K562 (cell line): Measurements from ENCODE around the gene C2orf81. TPM values are rescaled to one million over a fixed set of nuclear protein-coding genes. Genes with fewer than 3 reads are reported as not detected.

ENCODE experiments used
- E2F4 ChIP-seq: sonication (generic); formaldehyde crosslinking; IDR thresholded peaks from 2 replicates; pipeline ENCODE4 v1.8.0; 2022; ENCODE audit warnings: mild to moderate bottlenecking, low read depth, missing genetic modification reagents
- E2F8 ChIP-seq: fragments of 450-650 bp; IDR thresholded peaks from 2 replicates; pipeline ENCODE4 v1.7.1; 2018; ENCODE audit warnings: mild to moderate bottlenecking, low read depth; ENCODE audit not compliant: partially characterized antibody
- GATA2 ChIP-seq: sonication (generic); formaldehyde crosslinking; IDR thresholded peaks from 2 replicates; pipeline ENCODE4 v1.4.0; 2020; ENCODE audit warnings: mild to moderate bottlenecking, missing genetic modification reagents
- GTF2A2 ChIP-seq: IDR thresholded peaks from 2 replicates; pipeline ENCODE4 v1.6.1; 2016; ENCODE audit warnings: mild to moderate bottlenecking, missing genetic modification characterization, missing compliant biosample characterization
- HDAC6 ChIP-seq: IDR thresholded peaks from 2 replicates; pipeline ENCODE4 v1.6.1; 2012; ENCODE audit warnings: low read depth, mild to moderate bottlenecking, control low read depth, inconsistent platforms, low read length, moderate library complexity
- HDGF ChIP-seq: fragments of 450-650 bp; IDR thresholded peaks from 2 replicates; pipeline ENCODE4 v1.6.1; 2016
- PATZ1 ChIP-seq: fragments of 250-450 bp; sonication (Bioruptor Pico); IDR thresholded peaks from 2 replicates; pipeline ENCODE4 v1.5.0; 2020; ENCODE audit warnings: mild to moderate bottlenecking, borderline replicate concordance
- POLR2H ChIP-seq: IDR thresholded peaks from 2 replicates; pipeline ENCODE4 v1.6.1; 2016; ENCODE audit warnings: missing genetic modification characterization, low read depth, mild to moderate bottlenecking, control low read depth, missing compliant biosample characterization, moderate library complexity
- SFPQ ChIP-seq: fragments of 200-400 bp; formaldehyde crosslinking; IDR thresholded peaks from 2 replicates; pipeline ENCODE4 v1.6.1; 2017; ENCODE audit warnings: mild to moderate bottlenecking, low read depth, low read length, moderate library complexity
- SRSF1 ChIP-seq: fragments of 200-400 bp; formaldehyde crosslinking; IDR thresholded peaks from 2 replicates; pipeline ENCODE4 v1.6.1; 2017; ENCODE audit warnings: mild to moderate bottlenecking, low read depth, low read length, moderate library complexity
- ZBED1 ChIP-seq: IDR thresholded peaks from 2 replicates; pipeline ENCODE4 v1.6.1; 2014
- ZNF280B ChIP-seq: fragments of 250-450 bp; sonication (Bioruptor Pico); IDR thresholded peaks from 2 replicates; pipeline ENCODE4 v1.5.1; 2021; ENCODE audit warnings: mild to moderate bottlenecking
- ZNF449 ChIP-seq: fragments of 250-450 bp; sonication (Bioruptor Pico); IDR thresholded peaks from 2 replicates; pipeline ENCODE4 v1.8.0; 2022; ENCODE audit warnings: moderate library complexity, mild to moderate bottlenecking, inconsistent platforms
- ZNF589 ChIP-seq: fragments of 200-800 bp; sonication (Bioruptor generic); IDR thresholded peaks from 2 replicates; pipeline ENCODE4 v1.6.1; 2016; ENCODE audit warnings: low read depth, missing genetic modification characterization, missing compliant biosample characterization
- polyA plus RNA-seq, 8 experiments: library from polyadenylated mRNA; depleted of rRNA in 4 of 8; stranded (reverse) in 5 of 8; unstranded in 3 of 8; fragments of >200 nt; fragmentation: Nextera tagmentation in 2 of 8; fragmentation: Illumina TruSeq in 1 of 8; extraction: Ambion mirVana in 2 of 8; extraction: Trizol in 1 of 8; gene quantifications; 2 replicates each; pipeline versions ENCODE4 v1.2.1 to v1.2.3, GENCODE V29; 2011 to 2014; ENCODE audit warnings: inconsistent platforms in 1 of 8, missing spikeins in 1 of 8
- total RNA-seq, 7 experiments: library from RNA; depleted of rRNA in 6 of 7; stranded (reverse); fragments of >200 nt in 6 of 7; fragmentation: Illumina TruSeq in 2 of 7; extraction: Trizol in 2 of 7; gene quantifications; 2 replicates each; pipeline versions ENCODE4 v1.2.1 to v1.2.3, GENCODE V29; 2011 to 2021; ENCODE audit warnings: low replicate concordance in 1 of 7

C2orf81 gene
- total and polyA plus RNA-seq, 9 of the 15 experiments (the other 6 are each of a cell fraction or from before 2014, with no cell fraction given), result 0.06 TPM; not detected in 8

GRCh38 chr2:74391580-74392448 is 29.6 kb downstream of the C2orf81 start (continued):
- no peak for TF ChIP-seq ZNF449 (CRISPR knock-in tag)
- TF ChIP-seq HDGF, result peak; percentile 53; the same call in 1 of the 2 replicates
- TF ChIP-seq HDAC6, result no peak
- peak; percentile 50; the same call in 1 of the 2 replicates for TF ChIP-seq GATA2
- TF ChIP-seq PATZ1 (CRISPR knock-in tag), result no peak
- TF ChIP-seq E2F8, result peak; percentile 49
- no peak for TF ChIP-seq SFPQ
- no peak for TF ChIP-seq SRSF1
- TF ChIP-seq ZBED1, result no peak
- TF ChIP-seq ZNF280B, result no peak
- no peak for TF ChIP-seq POLR2H (tag)
- TF ChIP-seq ZNF589 (CRISPR knock-in tag), result no peak
- TF ChIP-seq E2F4 (CRISPR knock-in tag), result no peak
- TF ChIP-seq GTF2A2 (tag), result no peak
